ENCODE measurements around the gene CHRDL2.
"Not testable (repeated sequence)": the region's sequence is repeated elsewhere in the genome, so short reads cannot be mapped to it uniquely, and the experiment has no call there.

- TF ChIP-seq CTCF (conservative IDR thresholded peaks at IDR 0.05; ENCODE audit: low read length); EZH2phosphoT487 (IDR thresholded peaks at IDR 0.05; ENCODE audit: borderline replicate concordance): not testable (repeated sequence)
Measured at GRCh38 chr11:74750598-74750997, 19.4 kb upstream of the CHRDL2 start.
